AG09319 (cell line): ENCODE data around the gene UCKL1.
"Not testable (repeated sequence)": the region's sequence is repeated elsewhere in the genome, so short reads cannot be mapped to it uniquely, and the experiment has no call there.

Source experiments
- DNase-seq: peaks from one replicate; pipeline ENCODE4 v3.0.0-alpha.2; 2010; ENCODE audit warnings: low read depth; ENCODE audit errors: extremely low read depth
- CTCF ChIP-seq: IDR thresholded peaks from 2 replicates; pipeline ENCODE4 v1.5.1; 2011; ENCODE audit warnings: low read depth, mild to moderate bottlenecking, inconsistent platforms, low read length, moderate library complexity

The UCKL1 gene

GRCh38 chr20:63935447-63935846 lies 20.8 kb downstream of the UCKL1 start:
- DNase-seq: no peak
- no peak for TF ChIP-seq CTCF

GRCh38 chr20:63934271-63935068 lies 21.7 kb downstream of the UCKL1 start:
- peak; percentile 30 for TF ChIP-seq CTCF
- no peak for DNase-seq

GRCh38 chr20:63933646-63934045 lies 22.6 kb downstream of the UCKL1 start:
- DNase-seq: no peak
- TF ChIP-seq CTCF: no peak

- no peak for TF ChIP-seq CTCF
- no peak for DNase-seq
These were observed 23.5 kb downstream of the UCKL1 start for GRCh38 chr20:63932606-63933160.

GRCh38 chr20:63931735-63932134 lies 24.5 kb downstream of the UCKL1 start:
- DNase-seq: no peak
- TF ChIP-seq CTCF: no peak

- no peak for DNase-seq
- no peak for TF ChIP-seq CTCF
These were observed 25.2 kb downstream of the UCKL1 start for GRCh38 chr20:63930971-63931553.

GRCh38 chr20:63929473-63929883 lies 26.7 kb downstream of the UCKL1 start:
- DNase-seq: not testable (repeated sequence)

GRCh38 chr20:63929071-63929470 lies 27.1 kb downstream of the UCKL1 start:
- DNase-seq: no peak

More at GRCh38 chr20:63929071-63929470, 27.1 kb downstream of the UCKL1 start:
- no peak for TF ChIP-seq CTCF
